Glutamatergic neuron (in vitro differentiated cells): Measurements from ENCODE around the gene MAP3K20. TPM values are rescaled to one million over a fixed set of nuclear protein-coding genes. Genes with fewer than 3 reads are reported as not detected.

ENCODE experiments used
- DNase-seq: peaks from one replicate; pipeline ENCODE4 v3.0.0; 2022
- H3K27ac Mint-ChIP-seq: one replicate; pipeline ENCODE4 v1.8.0; 2020; ENCODE audit warnings: mild to moderate bottlenecking, mixed read lengths, inconsistent platforms; ENCODE audit not compliant: unreplicated experiment
- H3K27me3 Mint-ChIP-seq: one replicate; pipeline ENCODE4 v1.8.0; 2020; ENCODE audit warnings: mild to moderate bottlenecking, moderate library complexity, mixed read lengths, inconsistent platforms; ENCODE audit not compliant: unreplicated experiment
- H3K36me3 Mint-ChIP-seq: one replicate; pipeline ENCODE4 v1.8.0; 2020; ENCODE audit warnings: mild to moderate bottlenecking, mixed read lengths, inconsistent platforms; ENCODE audit not compliant: unreplicated experiment
- H3K4me1 Mint-ChIP-seq: one replicate; pipeline ENCODE4 v1.8.0; 2020; ENCODE audit warnings: mild to moderate bottlenecking, low read depth, mixed read lengths, inconsistent platforms; ENCODE audit not compliant: unreplicated experiment
- H3K4me3 Mint-ChIP-seq: one replicate; pipeline ENCODE4 v1.8.0; 2020; ENCODE audit warnings: mild to moderate bottlenecking, mixed read lengths, inconsistent platforms; ENCODE audit not compliant: unreplicated experiment
- H3K9me3 Mint-ChIP-seq: one replicate; pipeline ENCODE4 v1.8.0; 2020; ENCODE audit warnings: mild to moderate bottlenecking, moderate library complexity, mixed read lengths, inconsistent platforms; ENCODE audit not compliant: unreplicated experiment
- CTCF ChIP-seq: fragments of 200-600 bp; sonication (generic); IDR thresholded peaks from one replicate; pipeline ENCODE4 v1.5.0; 2021; ENCODE audit not compliant: partially characterized antibody, unreplicated experiment
- total RNA-seq: library from RNA; stranded (reverse); fragmentation: NEBNext Ultra II Directional; extraction: Animal tissue kit (Norgen Biotek cat#: 25700); gene quantifications from one replicate; pipeline ENCODE4 v1.2.1, GENCODE V29; 2021; ENCODE audit not compliant: unreplicated experiment

The MAP3K20 gene
- total RNA-seq, 1 donor from 2014 or later, result 0.76 TPM

- DNase-seq, result no peak
- H3K4me3 Mint-ChIP-seq, result no peak overlapping the region
- H3K9me3 Mint-ChIP-seq, result no peaks in the 10 kb centered on the region
- no peak for TF ChIP-seq CTCF
- no peaks in the 10 kb centered on the region for H3K27me3 Mint-ChIP-seq
- H3K4me1 Mint-ChIP-seq, result no peaks in the 10 kb centered on the region
- H3K27ac Mint-ChIP-seq, result no peak overlapping the region
- H3K36me3 Mint-ChIP-seq, result no peaks in the 10 kb centered on the region
Measured at GRCh38 chr2:173130496-173131465, 55.1 kb downstream of the MAP3K20 start.

DNA sequence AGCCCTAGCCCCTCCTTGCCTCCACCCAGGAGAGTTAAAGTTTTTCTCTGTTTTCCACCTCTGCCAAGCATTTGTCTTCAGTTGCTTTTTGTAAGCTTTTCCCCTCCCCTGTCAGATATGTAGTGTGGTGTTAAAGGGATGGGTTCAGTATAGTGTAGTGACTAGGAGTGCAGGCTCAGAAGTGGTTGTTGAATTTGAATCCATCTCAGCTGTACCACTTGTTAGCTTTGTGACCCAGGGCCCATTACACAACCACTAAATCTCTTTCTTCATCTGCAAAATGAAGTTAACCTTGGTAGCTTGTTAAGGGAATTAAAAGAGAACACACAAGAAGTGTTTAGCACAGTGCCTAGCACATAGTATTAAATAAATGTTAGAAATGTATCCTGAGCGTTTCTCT lies 56.9 kb downstream of the MAP3K20 start:
- no peaks in the 10 kb centered on the region for H3K27me3 Mint-ChIP-seq
- no peak for TF ChIP-seq CTCF
- H3K36me3 Mint-ChIP-seq, result no peaks in the 10 kb centered on the region
- no peak overlapping the region for H3K4me3 Mint-ChIP-seq
- no peaks in the 10 kb centered on the region for H3K4me1 Mint-ChIP-seq
- DNase-seq, result no peak
- no peak overlapping the region for H3K27ac Mint-ChIP-seq
- H3K9me3 Mint-ChIP-seq, result no peaks in the 10 kb centered on the region

DNA sequence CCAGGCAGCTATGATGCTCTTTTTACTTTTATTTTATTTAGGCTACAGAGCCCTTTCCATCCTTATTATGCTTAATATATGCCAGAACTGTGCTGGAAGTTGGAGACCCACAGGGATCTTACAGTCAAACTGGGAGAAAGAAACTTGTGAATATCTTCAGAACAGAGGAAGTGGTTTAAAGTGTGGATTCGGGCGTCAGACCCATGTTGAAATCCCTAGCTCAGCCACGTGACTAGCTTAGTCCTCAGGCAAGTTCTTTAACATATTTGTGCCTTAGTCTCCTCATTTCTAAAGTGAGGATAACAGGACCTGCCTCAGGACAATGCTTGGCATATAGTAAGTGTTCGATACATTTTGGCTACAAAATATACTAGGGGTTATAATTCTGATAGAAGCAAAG lies 59.1 kb downstream of the MAP3K20 start:
- Mint-ChIP-seq H3K9me3 (no peaks in the 10 kb centered on the region), H3K36me3 (no peaks in the 10 kb centered on the region), H3K4me3 (no peak overlapping the region)

DNA sequence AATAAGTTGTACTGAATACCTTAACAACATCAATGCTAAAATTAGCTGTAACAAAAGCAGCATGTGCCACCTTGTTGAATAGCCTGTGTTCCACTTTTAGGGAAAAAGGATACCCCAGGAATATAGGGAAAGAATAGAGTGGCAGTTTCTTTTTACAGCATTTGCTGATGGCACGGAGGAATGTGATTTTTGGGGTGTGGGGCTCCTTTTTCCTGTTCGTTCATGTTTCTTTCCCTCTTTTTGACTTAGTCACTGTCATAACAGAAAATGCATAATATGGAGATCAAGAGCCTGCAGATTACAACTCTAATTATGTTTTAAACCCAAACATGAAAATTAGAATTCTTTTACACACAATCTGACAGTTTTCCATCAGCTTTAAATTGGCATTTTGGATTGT lies 60.4 kb downstream of the MAP3K20 start:
- no peak overlapping the region for H3K4me3 Mint-ChIP-seq
- no peak for DNase-seq
- H3K27me3 Mint-ChIP-seq, result no peaks in the 10 kb centered on the region
- no peaks in the 10 kb centered on the region for H3K9me3 Mint-ChIP-seq
- TF ChIP-seq CTCF, result no peak
- peaks cover under 1% of the 10 kb centered on the region for H3K36me3 Mint-ChIP-seq
- no peaks in the 10 kb centered on the region for H3K4me1 Mint-ChIP-seq
- H3K27ac Mint-ChIP-seq, result no peak overlapping the region

More for the DNA sequence above, 59.1 kb downstream of the MAP3K20 start:
- no peak for DNase-seq
- Mint-ChIP-seq H3K27me3 (no peaks in the 10 kb centered on the region), H3K4me1 (no peaks in the 10 kb centered on the region), H3K27ac (no peak overlapping the region)
- TF ChIP-seq CTCF, result no peak

DNA sequence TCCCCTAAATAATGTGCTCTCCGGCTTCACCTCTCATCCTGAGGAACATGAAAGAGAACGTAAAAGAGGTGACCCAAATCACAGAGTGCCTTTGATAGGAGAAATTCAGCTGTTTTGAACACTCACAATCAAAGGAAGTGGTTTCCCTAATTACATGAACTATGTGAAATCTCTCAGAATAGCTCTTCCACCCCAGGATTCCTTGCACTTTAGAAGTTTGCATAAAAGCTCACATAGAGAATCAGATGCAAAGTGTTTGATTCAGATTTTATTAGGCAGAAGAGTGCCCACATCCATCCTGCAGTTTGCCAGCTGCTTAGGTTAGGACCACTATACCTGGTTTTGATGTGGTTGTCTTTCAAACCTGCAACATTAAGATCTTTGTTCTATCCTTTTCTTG lies 61.0 kb downstream of the MAP3K20 start:
- no peak for TF ChIP-seq CTCF
- Mint-ChIP-seq H3K36me3 (peaks cover 5% of the 10 kb centered on the region), H3K4me1 (no peaks in the 10 kb centered on the region), H3K27me3 (no peaks in the 10 kb centered on the region), H3K4me3 (no peak overlapping the region), H3K9me3 (no peaks in the 10 kb centered on the region), H3K27ac (no peak overlapping the region)
- no peak for DNase-seq
